Duodenal mucosa (tissue), 2 donors: ENCODE results near the gene CDPF1.
"Not testable (repeated sequence)": the region's sequence is repeated elsewhere in the genome, so short reads cannot be mapped to it uniquely, and the experiment has no call there.

Experiments used
- H3K27ac ChIP-seq: one replicate; pipeline ENCODE4 v1.7.0; 2013; ENCODE audit warnings: low read depth, low read length
- H3K27me3 ChIP-seq, 2 donors: one replicate each; pipeline ENCODE4 v1.7.0; 2013; ENCODE audit warnings: low read length in 2 of 2, control low read depth in 1 of 2; ENCODE audit not compliant: insufficient read depth in 2 of 2, control insufficient read depth in 1 of 2
- H3K36me3 ChIP-seq, 2 donors: one replicate each; pipeline ENCODE4 v1.7.0; 2013; ENCODE audit warnings: low read length in 2 of 2, control low read depth in 1 of 2; ENCODE audit not compliant: insufficient read depth in 2 of 2, control insufficient read depth in 1 of 2
- H3K4me1 ChIP-seq, 2 donors: one replicate each; pipeline ENCODE4 v1.7.0; 2013; ENCODE audit warnings: low read length in 2 of 2, control low read depth in 1 of 2; ENCODE audit not compliant: insufficient read depth in 2 of 2, control insufficient read depth in 1 of 2
- H3K4me3 ChIP-seq, 2 donors: one replicate each; pipeline ENCODE4 v1.7.0; 2013; ENCODE audit warnings: low read length in 2 of 2, low read depth in 1 of 2
- H3K9ac ChIP-seq, 2 donors: one replicate each; pipeline ENCODE4 v1.7.0; 2013; ENCODE audit warnings: low read length in 2 of 2, low read depth in 1 of 2
- H3K9me3 ChIP-seq, 2 donors: one replicate each; pipeline ENCODE4 v1.7.0; 2013; ENCODE audit warnings: low read length in 2 of 2, control low read depth in 1 of 2; ENCODE audit not compliant: control insufficient read depth in 1 of 2

Gene CDPF1

GRCh38 chr22:46213052-46213451, 37.0 kb downstream of the CDPF1 start:
- Histone ChIP-seq H3K4me1 (no peaks in the 10 kb centered on the region), H3K27me3 (no peaks in the 10 kb centered on the region), H3K27ac (no peak overlapping the region), H3K4me3 (no peak overlapping the region), H3K9me3 (peaks cover 7 to 11% of the 10 kb centered on the region in 2 donors), H3K36me3 (peaks cover 31 to 77% of the 10 kb centered on the region in 2 donors), H3K9ac (no peak overlapping the region)

- H3K9me3 ChIP-seq, result peaks cover 7 to 11% of the 10 kb centered on the region in 2 donors
- H3K9ac ChIP-seq, result no peak overlapping the region
- H3K27me3 ChIP-seq, result no peaks in the 10 kb centered on the region
- H3K27ac ChIP-seq, result no peak overlapping the region
- H3K36me3 ChIP-seq, result peaks cover 31 to 75% of the 10 kb centered on the region in 2 donors
- no peak overlapping the region for H3K4me3 ChIP-seq
- no peaks in the 10 kb centered on the region for H3K4me1 ChIP-seq
These were observed 37.9 kb downstream of the CDPF1 start for GRCh38 chr22:46212195-46212594.

GRCh38 chr22:46209262-46209661, 40.8 kb downstream of the CDPF1 start:
- Histone ChIP-seq H3K4me1 (peaks cover 2 to 3% of the 10 kb centered on the region in 2 donors), H3K27ac (no peak overlapping the region), H3K9me3 (peaks cover 7 to 11% of the 10 kb centered on the region in 2 donors), H3K36me3 (peaks cover 21 to 48% of the 10 kb centered on the region in 2 donors), H3K27me3 (no peaks in the 10 kb centered on the region), H3K9ac (no peak overlapping the region), H3K4me3 (no peak overlapping the region)

GRCh38 chr22:46203601-46203980, 46.5 kb downstream of the CDPF1 start:
- Histone ChIP-seq H3K36me3 (peaks cover 20 to 26% of the 10 kb centered on the region in 2 donors), H3K27ac (peak overlapping the region; percentile 66)

GRCh38 chr22:46202897-46203600, 47.0 kb downstream of the CDPF1 start:
- peaks cover 23 to 33% of the 10 kb centered on the region in 2 donors for H3K4me1 ChIP-seq
- peak overlapping the region in 1 of 2 donors; percentile 22 for H3K9ac ChIP-seq
- H3K4me3 ChIP-seq, result peak overlapping the region in 1 of 2 donors; percentile 40
- H3K9me3 ChIP-seq, result no peaks in the 10 kb centered on the region
- peaks cover 22 to 25% of the 10 kb centered on the region in 2 donors for H3K36me3 ChIP-seq
- no peaks in the 10 kb centered on the region for H3K27me3 ChIP-seq
- H3K27ac ChIP-seq, result peak overlapping the region; percentile 66

More at GRCh38 chr22:46203601-46203980, 46.5 kb downstream of the CDPF1 start:
- Histone ChIP-seq H3K4me1 (peaks cover 23 to 33% of the 10 kb centered on the region in 2 donors), H3K9me3 (peaks cover 0 to under 1% of the 10 kb centered on the region in 2 donors), H3K27me3 (no peaks in the 10 kb centered on the region), H3K4me3 (peak overlapping the region in 1 of 2 donors; percentile 40), H3K9ac (peak overlapping the region in 1 of 2 donors; percentile 22)

- no peak overlapping the region for H3K27ac ChIP-seq
- H3K9me3 ChIP-seq, result no peaks in the 10 kb centered on the region
- H3K4me3 ChIP-seq, result no peak overlapping the region
- H3K9ac ChIP-seq, result peak overlapping the region; percentile 25 to 28
- H3K27me3 ChIP-seq, result no peaks in the 10 kb centered on the region
- H3K36me3 ChIP-seq, result peaks cover 22 to 25% of the 10 kb centered on the region in 2 donors
- peaks cover 35 to 38% of the 10 kb centered on the region in 2 donors for H3K4me1 ChIP-seq
These were observed 48.9 kb downstream of the CDPF1 start for GRCh38 chr22:46201059-46201757.

- not testable (repeated sequence) for H3K4me3 ChIP-seq, H3K27ac ChIP-seq, H3K27me3 ChIP-seq, H3K9me3 ChIP-seq, H3K9ac ChIP-seq
- Histone ChIP-seq H3K36me3 (peaks cover 18 to 19% of the 10 kb centered on the region in 2 donors), H3K4me1 (peaks cover 48 to 49% of the 10 kb centered on the region in 2 donors)
These were observed 51.3 kb downstream of the CDPF1 start for GRCh38 chr22:46198806-46199205.

- Histone ChIP-seq H3K4me1 (peaks cover 46 to 47% of the 10 kb centered on the region in 2 donors), H3K4me3 (no peak overlapping the region), H3K27me3 (no peaks in the 10 kb centered on the region), H3K36me3 (peaks cover 14 to 19% of the 10 kb centered on the region in 2 donors), H3K9me3 (no peaks in the 10 kb centered on the region), H3K27ac (no peak overlapping the region), H3K9ac (no peak overlapping the region)
These were observed 51.8 kb downstream of the CDPF1 start for GRCh38 chr22:46198274-46198673.

GRCh38 chr22:46196278-46196677, 53.8 kb downstream of the CDPF1 start:
- Histone ChIP-seq H3K36me3 (peaks cover 14 to 17% of the 10 kb centered on the region in 2 donors), H3K9ac (peak overlapping the region; percentile 27 to 52), H3K9me3 (no peaks in the 10 kb centered on the region), H3K4me3 (peak overlapping the region; percentile 13 to 25), H3K27me3 (no peaks in the 10 kb centered on the region), H3K27ac (peak overlapping the region; percentile 76), H3K4me1 (peaks cover 39 to 46% of the 10 kb centered on the region in 2 donors)
